Measurements from ENCODE around the gene IZUMO1. TPM values are rescaled to one million over a fixed set of nuclear protein-coding genes. Genes with fewer than 3 reads are reported as not detected.
A peak's percentile ranks its signal among the peaks of the same experiment; 100 is the strongest.

The IZUMO1 gene
- total and polyA plus RNA-seq, 9 of the 15 experiments (the other 6 are each of a cell fraction or from before 2014, with no cell fraction given): 0.14 to 2.1 (median 0.73) TPM

DNA sequence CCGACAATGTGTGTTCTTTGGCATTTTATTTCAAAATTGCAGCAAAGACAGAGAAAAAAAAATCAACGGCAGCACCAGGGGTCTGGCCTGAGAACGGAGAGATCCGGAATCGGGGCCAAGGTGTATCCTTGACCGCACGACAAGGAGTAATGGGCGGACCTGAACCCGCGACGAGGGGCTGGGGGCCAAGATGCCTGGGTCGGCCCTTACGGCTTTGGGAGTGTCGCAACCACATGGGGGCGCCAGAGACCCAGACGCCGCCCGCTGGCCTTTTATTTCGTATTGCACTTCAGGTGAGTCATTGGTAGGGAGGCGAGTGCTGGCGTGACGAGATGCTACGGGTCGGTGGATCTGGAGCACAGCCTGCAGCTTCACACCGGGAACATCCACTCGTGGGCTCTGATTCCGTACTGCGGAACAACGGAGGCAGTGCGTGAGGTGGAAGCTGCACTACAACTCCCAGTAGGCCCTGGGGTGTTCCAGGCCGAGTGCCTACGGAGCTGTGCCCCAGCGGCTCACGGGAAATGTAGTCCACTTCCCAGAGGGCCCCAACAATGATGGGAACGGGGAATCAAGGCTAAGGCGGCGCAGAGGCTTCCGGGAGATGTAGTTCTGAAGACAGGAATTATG lies 48.5 kb upstream of the IZUMO1 start (continued):
- TF ChIP-seq, protein P1, sequence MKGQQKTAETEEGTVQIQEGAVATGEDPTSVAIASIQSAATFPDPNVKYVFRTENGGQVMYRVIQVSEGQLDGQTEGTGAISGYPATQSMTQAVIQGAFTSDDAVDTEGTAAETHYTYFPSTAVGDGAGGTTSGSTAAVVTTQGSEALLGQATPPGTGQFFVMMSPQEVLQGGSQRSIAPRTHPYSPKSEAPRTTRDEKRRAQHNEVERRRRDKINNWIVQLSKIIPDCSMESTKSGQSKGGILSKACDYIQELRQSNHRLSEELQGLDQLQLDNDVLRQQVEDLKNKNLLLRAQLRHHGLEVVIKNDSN (CRISPR knock-in tag; IDR thresholded peaks at IDR 0.05): peak; percentile 45
- TF ChIP-seq ZFP30 (CRISPR knock-in tag; IDR thresholded peaks at IDR 0.05; ENCODE audit: borderline replicate concordance): no peak
- no peak for TF ChIP-seq NCOA6 (IDR thresholded peaks at IDR 0.05)
- TF ChIP-seq YBX1 (IDR thresholded peaks at IDR 0.05): no peak
- TF ChIP-seq MXI1 (IDR thresholded peaks at IDR 0.05; ENCODE audit: low read depth, low read length): no peak
- no peak for TF ChIP-seq MCM2 (IDR thresholded peaks at IDR 0.05; ENCODE audit: low read depth)
- TF ChIP-seq ZNF584 (CRISPR knock-in tag; IDR thresholded peaks at IDR 0.05; ENCODE audit: low read depth): peak; percentile 97
- no peak for TF ChIP-seq SIN3A (IDR thresholded peaks at IDR 0.05; ENCODE audit: borderline replicate concordance in 2 of 2, control insufficient read depth in 1 of 2, low read depth in 2 of 2, low read length in 2 of 2)
- no peak for TF ChIP-seq ZC3H8 (IDR thresholded peaks at IDR 0.05)
- TF ChIP-seq ZNF239 (CRISPR knock-in tag; IDR thresholded peaks at IDR 0.05): peak; percentile 44; the same call in 1 of the 2 replicates
- TF ChIP-seq CBX8 (IDR thresholded peaks at IDR 0.05; ENCODE audit: borderline replicate concordance, extremely low read depth, low read depth, low read length, poor library complexity, severe bottlenecking): no peak
- TF ChIP-seq HEY1 (CRISPR knock-in tag; IDR thresholded peaks at IDR 0.05; ENCODE audit: borderline replicate concordance): no peak
- no peak for TF ChIP-seq SNIP1 (IDR thresholded peaks at IDR 0.05; ENCODE audit: low read depth)
- no peak for TF ChIP-seq RBM15 (IDR thresholded peaks at IDR 0.05; ENCODE audit: insufficient read depth, low read length)
- TF ChIP-seq RFX1 (IDR thresholded peaks at IDR 0.05): no peak
- TF ChIP-seq, protein P2, sequence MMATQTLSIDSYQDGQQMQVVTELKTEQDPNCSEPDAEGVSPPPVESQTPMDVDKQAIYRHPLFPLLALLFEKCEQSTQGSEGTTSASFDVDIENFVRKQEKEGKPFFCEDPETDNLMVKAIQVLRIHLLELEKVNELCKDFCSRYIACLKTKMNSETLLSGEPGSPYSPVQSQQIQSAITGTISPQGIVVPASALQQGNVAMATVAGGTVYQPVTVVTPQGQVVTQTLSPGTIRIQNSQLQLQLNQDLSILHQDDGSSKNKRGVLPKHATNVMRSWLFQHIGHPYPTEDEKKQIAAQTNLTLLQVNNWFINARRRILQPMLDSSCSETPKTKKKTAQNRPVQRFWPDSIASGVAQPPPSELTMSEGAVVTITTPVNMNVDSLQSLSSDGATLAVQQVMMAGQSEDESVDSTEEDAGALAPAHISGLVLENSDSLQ (IDR thresholded peaks at IDR 0.05): no peak
- TF ChIP-seq ZNF165 (CRISPR knock-in tag; IDR thresholded peaks at IDR 0.05; ENCODE audit: borderline replicate concordance): no peak
- no peak for TF ChIP-seq POLR3A (IDR thresholded peaks at IDR 0.05; ENCODE audit: borderline replicate concordance, extremely low read depth, insufficient read depth, insufficient read length)
- no peak for TF ChIP-seq FOXK2 (conservative IDR thresholded peaks at IDR 0.05 in 1 of 2, IDR thresholded peaks at IDR 0.05 in 1 of 2; ENCODE audit: low read depth in 2 of 2)
- 0 out of 2 replicates have a peak, but pooled peaks have one; percentile 50 for TF ChIP-seq ZNF668 (CRISPR knock-in tag; IDR thresholded peaks at IDR 0.05)
- peak; percentile 77 for TF ChIP-seq GABPA (tag; conservative IDR thresholded peaks at IDR 0.05; ENCODE audit: low read depth)
- TF ChIP-seq SMAD4 (CRISPR knock-in tag; conservative IDR thresholded peaks at IDR 0.05): peak; percentile 71
- TF ChIP-seq POLR2H (tag; IDR thresholded peaks at IDR 0.05; ENCODE audit: low read depth): no peak
- TF ChIP-seq E2F1 (CRISPR knock-in tag; IDR thresholded peaks at IDR 0.05): peak; percentile 69; the same call in 1 of the 2 replicates
- TF ChIP-seq POU5F1 (IDR thresholded peaks at IDR 0.05; ENCODE audit: borderline replicate concordance, low read depth, low read length, partially characterized antibody): peak; percentile 70
- peak; percentile 67 for TF ChIP-seq POLR2G (IDR thresholded peaks at IDR 0.05; ENCODE audit: low read depth, low read length)
- TF ChIP-seq SMAD1 (IDR thresholded peaks at IDR 0.05; ENCODE audit: low read depth, low read length, partially characterized antibody): no peak
